Fibroblast of pulmonary artery (primary cell): ENCODE measurements around the gene TBCA.

ENCODE experiments used
- DNase-seq: peaks from one replicate; pipeline ENCODE4 v3.0.0-alpha.2; 2010; ENCODE audit warnings: low read depth
- H3K4me3 ChIP-seq: replicated peaks from 2 replicates; pipeline ENCODE4 v1.5.1; 2011; ENCODE audit warnings: low read depth, mild to moderate bottlenecking, control low read depth, low read length, moderate library complexity
- TF ChIP-seq, protein P1 (sequence below): IDR thresholded peaks from 2 replicates; pipeline ENCODE4 v1.5.1; 2011; ENCODE audit warnings: mild to moderate bottlenecking, control low read depth, low read length, inconsistent platforms; ENCODE audit errors: missing control alignments

The TBCA gene

DNA sequence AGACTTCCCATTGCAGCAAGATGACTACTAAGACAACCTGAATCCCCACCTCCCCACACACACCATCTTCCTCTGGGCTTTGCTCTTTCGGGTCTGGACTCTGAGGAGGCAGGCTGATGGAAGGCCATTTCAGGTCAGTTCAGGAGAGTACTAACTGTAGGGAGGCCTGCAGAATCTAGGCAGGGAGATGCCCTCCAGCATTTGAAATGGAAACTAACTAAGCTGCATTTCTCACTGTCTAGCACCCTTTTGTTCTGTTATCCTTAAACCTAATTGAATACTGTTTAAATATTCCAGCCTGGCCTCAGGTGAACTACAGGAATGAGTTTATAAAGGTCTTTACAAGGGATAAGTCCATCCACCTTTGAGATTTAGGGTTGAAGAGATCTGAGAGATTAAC is 4.9 kb upstream of the TBCA start:
- TF ChIP-seq, protein P1, sequence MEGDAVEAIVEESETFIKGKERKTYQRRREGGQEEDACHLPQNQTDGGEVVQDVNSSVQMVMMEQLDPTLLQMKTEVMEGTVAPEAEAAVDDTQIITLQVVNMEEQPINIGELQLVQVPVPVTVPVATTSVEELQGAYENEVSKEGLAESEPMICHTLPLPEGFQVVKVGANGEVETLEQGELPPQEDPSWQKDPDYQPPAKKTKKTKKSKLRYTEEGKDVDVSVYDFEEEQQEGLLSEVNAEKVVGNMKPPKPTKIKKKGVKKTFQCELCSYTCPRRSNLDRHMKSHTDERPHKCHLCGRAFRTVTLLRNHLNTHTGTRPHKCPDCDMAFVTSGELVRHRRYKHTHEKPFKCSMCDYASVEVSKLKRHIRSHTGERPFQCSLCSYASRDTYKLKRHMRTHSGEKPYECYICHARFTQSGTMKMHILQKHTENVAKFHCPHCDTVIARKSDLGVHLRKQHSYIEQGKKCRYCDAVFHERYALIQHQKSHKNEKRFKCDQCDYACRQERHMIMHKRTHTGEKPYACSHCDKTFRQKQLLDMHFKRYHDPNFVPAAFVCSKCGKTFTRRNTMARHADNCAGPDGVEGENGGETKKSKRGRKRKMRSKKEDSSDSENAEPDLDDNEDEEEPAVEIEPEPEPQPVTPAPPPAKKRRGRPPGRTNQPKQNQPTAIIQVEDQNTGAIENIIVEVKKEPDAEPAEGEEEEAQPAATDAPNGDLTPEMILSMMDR, result no peak
- DNase-seq, result no peak
- H3K4me3 ChIP-seq, result no peak overlapping the region

DNA sequence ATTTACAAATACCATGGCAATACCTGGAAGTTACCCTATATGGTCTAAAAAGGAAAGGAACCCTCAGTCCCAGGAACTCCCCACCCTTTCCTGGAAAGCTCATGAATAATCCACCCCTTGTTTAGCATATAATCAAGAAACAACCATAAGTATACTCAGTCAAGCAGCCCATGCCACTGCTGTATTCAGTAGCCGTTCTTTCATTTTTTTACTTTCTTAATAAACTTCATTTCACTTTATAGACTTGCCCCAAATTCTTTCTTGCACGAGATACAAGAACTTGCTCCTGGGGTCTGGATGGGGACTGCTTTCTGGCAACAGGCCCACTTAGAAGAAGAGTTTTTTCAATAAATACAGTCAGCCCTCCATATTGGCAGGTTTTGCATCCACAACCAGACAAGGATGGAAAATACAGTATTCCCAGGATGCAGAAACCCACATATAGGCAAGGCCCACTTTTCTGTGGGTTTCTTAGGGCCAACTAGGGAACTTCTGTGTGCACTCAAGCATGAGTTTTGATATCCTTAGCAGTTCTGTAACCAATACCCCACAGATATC is 2.8 kb upstream of the TBCA start:
- TF ChIP-seq, protein P1, result no peak
- no peak overlapping the region for H3K4me3 ChIP-seq
- DNase-seq, result no peak

DNA sequence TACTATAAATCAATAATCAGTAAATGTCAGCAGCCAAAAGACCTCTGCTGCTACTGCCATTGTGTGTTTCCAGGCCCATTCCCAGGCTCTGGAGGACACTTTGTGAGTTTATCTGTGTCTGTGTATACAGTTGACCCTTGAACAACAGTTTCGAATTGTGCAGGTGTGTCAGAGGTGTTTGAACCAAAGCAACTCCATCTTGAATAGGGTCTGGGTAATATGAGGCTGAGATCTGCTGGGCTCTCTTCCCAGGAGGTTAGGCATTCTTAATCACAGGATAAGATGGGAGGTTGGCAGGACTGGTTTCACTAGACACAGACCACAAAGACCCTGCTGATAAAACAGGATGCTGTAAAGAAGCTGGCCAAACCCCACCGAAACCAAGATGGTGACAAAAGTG is 2.3 kb upstream of the TBCA start:
- no peak overlapping the region for H3K4me3 ChIP-seq
- TF ChIP-seq, protein P1, result no peak
- no peak for DNase-seq

DNA sequence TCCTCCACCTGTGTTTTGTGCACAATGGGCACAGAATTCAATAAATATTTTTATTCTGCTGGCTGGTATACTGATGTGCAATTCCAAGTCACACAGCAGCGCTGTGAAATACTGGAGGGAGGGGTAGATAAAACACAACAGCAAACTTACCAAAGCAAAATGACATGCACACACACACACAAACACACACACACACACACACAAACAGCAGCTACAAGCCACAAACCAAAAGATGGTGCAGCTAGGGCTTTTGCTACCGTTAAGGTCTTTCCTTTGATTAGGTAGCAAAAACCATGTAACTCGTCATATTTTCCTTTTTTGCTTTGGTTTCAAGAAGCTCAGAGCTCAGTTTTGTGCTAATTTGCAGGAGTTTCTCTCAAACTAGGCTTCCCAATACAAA is 1.8 kb upstream of the TBCA start:
- TF ChIP-seq, protein P1, result no peak
- DNase-seq, result no peak
- no peak overlapping the region for H3K4me3 ChIP-seq

DNA sequence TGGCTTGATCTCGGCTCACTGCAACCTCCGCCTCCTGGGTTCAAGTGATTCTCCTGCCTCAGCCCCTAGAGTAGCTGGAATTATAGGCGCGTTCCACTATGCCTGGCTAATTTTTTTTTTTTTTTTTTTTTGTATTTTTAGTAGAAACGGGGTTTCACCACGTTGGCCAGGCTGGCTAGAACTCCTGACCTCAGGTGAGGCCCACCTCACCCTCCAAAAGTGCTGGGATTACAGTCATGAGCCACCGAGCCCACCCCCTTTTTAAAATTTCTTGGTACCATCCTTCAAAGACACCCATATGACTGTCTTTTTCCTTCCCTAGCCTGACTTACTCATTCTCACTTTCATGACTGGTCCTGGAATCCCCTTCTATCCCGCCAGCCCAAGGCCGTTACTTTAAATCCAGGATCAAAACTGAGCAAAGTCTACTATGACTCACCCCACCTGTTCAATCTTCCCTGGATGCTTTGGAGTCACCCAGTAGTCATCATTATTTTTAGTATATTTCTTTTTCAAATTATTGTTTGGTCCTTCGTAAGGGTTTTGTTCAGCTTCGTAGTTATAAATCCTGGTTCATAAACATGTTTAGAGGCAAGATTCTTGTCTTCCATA is 1.2 kb upstream of the TBCA start:
- TF ChIP-seq, protein P1, result no peak
- no peak overlapping the region for H3K4me3 ChIP-seq
- no peak for DNase-seq

DNA sequence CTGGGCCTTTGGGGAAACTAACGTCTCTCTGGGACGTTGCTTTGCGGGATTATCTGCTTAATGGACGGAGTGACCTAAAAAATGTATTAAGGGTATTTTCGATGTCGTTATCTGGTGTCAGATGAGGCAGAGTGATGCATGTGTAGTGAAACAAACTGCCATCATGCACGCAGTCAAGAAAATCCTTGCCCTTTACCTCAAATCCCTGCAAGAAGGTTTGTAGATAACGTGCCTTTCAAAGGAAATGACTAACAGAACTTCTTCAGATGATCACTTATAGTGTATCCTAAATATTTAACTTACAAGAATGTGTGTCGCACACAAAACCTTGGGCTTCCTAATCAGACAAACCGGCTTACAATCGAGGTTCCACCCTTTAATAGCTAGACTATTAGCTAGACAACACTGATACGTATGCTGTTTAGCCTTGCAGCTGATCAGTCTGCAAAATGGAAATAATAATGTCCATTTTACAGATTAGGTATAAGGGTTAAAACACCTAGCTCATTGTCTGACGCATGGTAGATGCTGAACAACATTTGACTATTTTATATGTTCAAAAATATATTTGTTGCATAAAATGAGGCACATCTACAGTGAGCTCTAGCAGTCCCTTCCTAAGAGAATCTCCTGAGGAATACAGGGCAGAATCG is 541 bp upstream of the TBCA start:
- TF ChIP-seq, protein P1, result no peak
- no peak for DNase-seq
- H3K4me3 ChIP-seq, result peak overlapping the region; percentile 82
